Stimulated activated CD8-positive, alpha-beta memory T cell treated with anti-CD3 and anti-CD28 coated beads, Interleukin-15, amount 100 ng/mL, for 1 hour (primary cell): ENCODE measurements around the gene ERBIN.
"Not testable (repeated sequence)": the region's sequence is repeated elsewhere in the genome, so short reads cannot be mapped to it uniquely, and the experiment has no call there.

Source experiments
- DNase-seq: peaks from one replicate; pipeline ENCODE4 v3.0.0-alpha.2; 2020; ENCODE audit warnings: low read depth

ERBIN gene

GRCh38 chr5:66002415-66002814 is 76.0 kb downstream of the ERBIN start:
- no peak for DNase-seq

GRCh38 chr5:66004216-66004615 is 77.8 kb downstream of the ERBIN start:
- no peak for DNase-seq

GRCh38 chr5:66009277-66009676 is 82.9 kb downstream of the ERBIN start:
- no peak for DNase-seq

GRCh38 chr5:66010476-66010875 is 84.1 kb downstream of the ERBIN start:
- no peak for DNase-seq

GRCh38 chr5:66012271-66012670 is 85.9 kb downstream of the ERBIN start:
- no peak for DNase-seq

GRCh38 chr5:66013397-66013796 is 87.0 kb downstream of the ERBIN start:
- DNase-seq, result no peak

GRCh38 chr5:66013906-66014305 is 87.5 kb downstream of the ERBIN start:
- no peak for DNase-seq

- DNase-seq, result no peak
These were observed 89.0 kb downstream of the ERBIN start for GRCh38 chr5:66015196-66015960.

- no peak for DNase-seq
These were observed 95.2 kb downstream of the ERBIN start for GRCh38 chr5:66021585-66021984.

- DNase-seq, result no peak
These were observed 112.9 kb downstream of the ERBIN start for GRCh38 chr5:66039296-66039695.

- no peak for DNase-seq
These were observed 113.3 kb downstream of the ERBIN start for GRCh38 chr5:66039701-66040100.

GRCh38 chr5:66041627-66042026 is 115.3 kb downstream of the ERBIN start:
- no peak for DNase-seq

GRCh38 chr5:66057239-66057638 is 130.9 kb downstream of the ERBIN start:
- DNase-seq, result no peak

GRCh38 chr5:66061320-66061719 is 134.9 kb downstream of the ERBIN start:
- DNase-seq, result not testable (repeated sequence)

- not testable (repeated sequence) for DNase-seq
These were observed 136.7 kb downstream of the ERBIN start for GRCh38 chr5:66063061-66063460.

- DNase-seq, result no peak
These were observed 140.5 kb downstream of the ERBIN start for GRCh38 chr5:66066826-66067225.

GRCh38 chr5:66072031-66072430 is 145.7 kb downstream of the ERBIN start:
- no peak for DNase-seq

- no peak for DNase-seq
These were observed 148.5 kb downstream of the ERBIN start for GRCh38 chr5:66074901-66075300.

GRCh38 chr5:66080664-66081063 is 154.3 kb downstream of the ERBIN start:
- DNase-seq, result no peak

- DNase-seq, result no peak
These were observed 163.0 kb downstream of the ERBIN start for GRCh38 chr5:66089384-66089783.

- no peak for DNase-seq
These were observed 174.5 kb downstream of the ERBIN start for GRCh38 chr5:66100851-66101250.

- no peak for DNase-seq
These were observed 186.8 kb downstream of the ERBIN start for GRCh38 chr5:66113160-66113559.

- no peak for DNase-seq
These were observed 191.9 kb downstream of the ERBIN start for GRCh38 chr5:66118304-66118703.

GRCh38 chr5:66122379-66123034 is 196.1 kb downstream of the ERBIN start:
- no peak for DNase-seq
